Astrocyte (in vitro differentiated cells and primary cell): Measurements from ENCODE around the gene TMEM184A.

Experiments
- CTCF ChIP-seq: IDR thresholded peaks from 2 replicates; pipeline ENCODE4 v1.5.1; 2011; ENCODE audit warnings: low read depth, mild to moderate bottlenecking, inconsistent platforms, low read length, moderate library complexity; ENCODE audit not compliant: insufficient read depth
- EZH2 ChIP-seq: IDR thresholded peaks from 2 replicates; pipeline ENCODE4 v1.6.1; 2012; ENCODE audit warnings: mild to moderate bottlenecking, low read length, inconsistent platforms; ENCODE audit not compliant: insufficient read depth

- TF ChIP-seq CTCF, result no peak
- TF ChIP-seq EZH2, result no peak
Observed at GRCh38 chr7:1547777-1548437, 8.1 kb downstream of the TMEM184A start.
